HG03097 (cell line): ENCODE data around the gene CDK14.

Source experiments
- ATAC-seq: cut with Tn5 transposase; IDR thresholded peaks from one replicate; pipeline ENCODE4 v1.9.1; 2021; ENCODE audit not compliant: unreplicated experiment, low FRiP score

The CDK14 gene

GRCh38 chr7:91031757-91032156 is 435.6 kb downstream of the CDK14 start:
- no peak for ATAC-seq

- no peak for ATAC-seq
These were observed 437.5 kb downstream of the CDK14 start for GRCh38 chr7:91033574-91033973.

DNA sequence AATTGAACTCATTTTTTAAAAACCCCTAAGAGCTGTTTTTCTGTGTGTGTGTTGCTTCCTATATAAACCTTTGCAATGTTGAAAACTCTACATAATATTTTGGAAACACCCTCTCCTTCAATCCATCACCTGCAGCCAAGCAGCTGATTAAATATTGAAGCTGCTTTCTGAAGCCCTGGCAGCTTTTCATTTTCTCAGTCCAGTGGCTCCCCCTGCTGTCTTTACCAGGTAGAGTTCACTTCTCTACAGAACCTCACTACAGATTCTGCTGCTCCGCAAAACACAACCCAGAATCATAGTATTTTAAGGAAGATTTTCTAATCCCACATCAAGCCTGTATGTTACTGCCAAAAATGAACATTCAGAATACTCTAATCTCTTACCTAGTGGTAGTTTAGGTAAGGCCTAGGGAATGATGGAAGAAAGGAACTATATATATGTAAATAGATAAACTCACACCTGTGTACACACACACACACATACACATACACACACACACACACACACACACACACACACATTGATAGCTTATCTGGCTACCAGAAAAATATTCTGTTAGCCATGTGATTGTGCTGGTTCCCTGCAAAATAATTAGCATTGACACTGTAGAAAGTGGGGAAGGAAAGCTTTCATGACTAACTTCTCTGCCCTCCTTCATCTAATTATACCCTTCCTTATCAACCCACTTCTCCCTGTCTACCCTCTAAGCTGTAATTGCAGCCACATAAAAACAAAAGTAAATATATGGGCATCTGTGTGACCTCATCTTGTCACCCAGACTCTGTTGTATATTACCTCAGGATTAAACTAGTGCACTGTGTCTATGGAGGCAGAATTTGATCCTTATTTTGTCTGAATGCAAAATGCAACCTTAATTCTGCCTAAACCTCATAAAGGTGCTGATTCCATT is 438.6 kb downstream of the CDK14 start:
- no peak for ATAC-seq

- no peak for ATAC-seq
These were observed 442.9 kb downstream of the CDK14 start for GRCh38 chr7:91039033-91039432.

GRCh38 chr7:91041141-91041540 is 445.0 kb downstream of the CDK14 start:
- ATAC-seq: no peak

DNA sequence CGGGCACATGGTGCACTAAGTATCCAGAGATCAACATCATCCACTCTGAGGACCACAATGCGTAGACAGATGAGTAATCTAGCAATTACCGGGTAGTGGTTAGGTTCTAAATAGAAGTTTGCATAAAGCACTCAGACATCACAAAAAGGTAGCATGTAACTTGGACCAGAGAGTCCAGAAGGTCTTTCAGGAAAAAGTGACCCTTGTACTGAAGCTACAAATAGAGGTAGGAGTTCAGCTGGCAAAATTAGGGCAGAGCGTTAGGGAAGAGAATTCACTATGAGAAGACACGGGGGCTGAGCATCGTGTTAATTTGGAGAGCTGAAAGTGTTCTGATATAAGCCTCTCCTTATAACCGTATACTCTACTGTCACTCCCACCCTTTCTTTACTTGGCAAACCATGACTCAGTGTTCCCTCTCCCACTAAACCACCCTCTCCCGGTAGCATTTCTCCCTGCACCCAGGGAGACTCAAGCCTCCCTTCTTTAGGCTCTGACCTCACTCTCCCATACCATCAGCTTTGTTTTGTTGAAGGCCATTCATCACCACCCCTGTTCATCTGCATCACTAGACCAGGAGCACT is 445.9 kb downstream of the CDK14 start:
- ATAC-seq: no peak

GRCh38 chr7:91043186-91043585 is 447.1 kb downstream of the CDK14 start:
- no peak for ATAC-seq

- ATAC-seq: no peak
These were observed 448.0 kb downstream of the CDK14 start for GRCh38 chr7:91043924-91044645.

- no peak for ATAC-seq
These were observed 449.5 kb downstream of the CDK14 start for GRCh38 chr7:91045606-91046005.

DNA sequence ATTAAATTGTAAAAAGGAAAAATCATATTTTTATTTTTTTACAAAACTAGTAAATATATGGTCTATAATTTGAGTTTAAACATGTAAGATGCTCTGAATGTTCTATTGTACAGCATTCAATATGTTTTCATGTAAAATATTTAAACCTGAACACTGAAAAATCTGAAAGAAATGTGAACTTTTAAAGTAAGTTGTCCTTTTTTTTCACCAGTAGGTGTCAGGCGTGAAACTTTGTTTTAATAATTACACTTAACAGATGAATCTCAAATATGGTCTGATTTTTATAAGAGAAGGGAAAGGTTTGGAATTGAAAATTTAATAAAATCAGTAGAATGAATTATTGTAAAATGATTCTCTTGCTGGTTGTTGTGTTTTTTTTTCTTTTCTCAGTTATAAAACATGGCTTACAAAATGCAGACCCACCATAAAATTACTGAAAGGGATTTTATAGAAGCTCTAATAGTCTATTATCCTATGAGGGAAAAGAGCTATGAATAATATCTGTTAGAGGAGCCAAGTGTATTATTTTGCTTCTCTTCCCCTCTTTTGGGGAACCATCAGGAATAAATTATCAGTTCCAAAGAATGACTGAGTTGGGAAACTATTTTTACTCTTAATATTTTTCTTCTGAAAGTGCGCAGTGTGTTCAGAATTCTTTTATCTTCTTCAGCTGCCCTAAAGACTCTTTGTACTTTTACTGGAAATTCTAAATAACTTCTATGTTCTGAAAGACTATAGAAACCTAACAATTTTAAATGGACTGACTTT is 450.4 kb downstream of the CDK14 start:
- ATAC-seq: no peak

GRCh38 chr7:91047636-91048035 is 451.5 kb downstream of the CDK14 start:
- ATAC-seq: no peak

DNA sequence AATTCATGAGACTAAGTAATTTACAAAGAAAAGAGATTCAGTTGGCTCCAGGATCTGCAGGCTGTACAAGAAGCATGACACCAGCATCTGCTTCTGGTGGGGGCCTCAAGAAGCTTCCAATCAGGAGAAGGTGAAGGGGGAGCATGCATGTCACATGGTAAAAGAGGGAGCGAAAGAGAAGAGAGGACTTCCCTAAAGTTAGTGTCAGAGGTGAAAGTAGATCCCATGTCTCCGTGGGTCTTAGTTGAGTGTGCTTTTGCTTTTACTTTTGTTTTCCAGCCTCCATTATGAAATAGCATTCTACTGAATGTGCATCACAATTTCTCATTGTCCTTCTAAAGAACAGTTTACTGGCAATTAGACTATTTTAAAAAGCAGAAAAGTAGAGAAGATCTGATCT is 454.6 kb downstream of the CDK14 start:
- peak; percentile 79 for ATAC-seq

- no peak for ATAC-seq
These were observed 455.8 kb downstream of the CDK14 start for GRCh38 chr7:91051966-91052365.

- ATAC-seq: no peak
These were observed 458.3 kb downstream of the CDK14 start for GRCh38 chr7:91054374-91054773.

DNA sequence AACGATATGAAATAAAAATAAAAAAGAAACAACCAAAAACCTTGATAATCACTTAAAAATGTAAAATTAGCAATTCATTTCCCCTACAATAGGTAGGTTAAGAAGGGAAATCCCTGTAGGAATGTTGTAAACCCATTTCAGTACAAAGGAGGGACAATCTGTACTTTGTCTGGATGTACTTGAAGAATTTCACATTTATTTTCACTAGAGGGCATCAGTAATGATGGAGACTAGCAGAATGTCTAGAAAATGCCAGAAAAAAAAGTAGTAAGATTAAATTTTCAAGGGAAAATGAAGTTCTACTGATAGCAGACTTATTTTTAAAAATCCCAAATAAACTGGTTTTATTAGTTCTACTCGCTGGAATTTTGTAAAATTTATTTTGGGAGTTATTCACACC is 459.1 kb downstream of the CDK14 start:
- ATAC-seq: no peak

GRCh38 chr7:91062713-91063112 is 466.6 kb downstream of the CDK14 start:
- ATAC-seq: no peak

DNA sequence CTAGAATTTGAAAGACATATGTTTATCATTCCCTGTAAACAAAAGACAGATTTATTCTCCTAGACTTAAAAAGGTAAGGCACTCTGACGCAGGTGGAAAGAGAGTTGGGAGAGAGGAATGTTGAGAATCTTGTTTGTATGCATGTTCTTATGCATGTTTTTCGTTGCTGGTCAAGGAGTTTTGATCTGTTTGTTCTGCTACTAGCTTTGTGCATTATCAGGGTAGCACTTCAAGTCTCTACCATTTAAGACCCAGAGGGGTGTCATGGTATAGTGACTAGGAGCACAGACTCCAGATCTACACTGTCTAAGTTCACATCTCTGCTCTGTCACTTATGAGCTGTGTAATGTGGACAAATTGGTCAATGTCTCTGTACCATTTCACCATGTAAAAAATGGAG is 467.9 kb downstream of the CDK14 start:
- ATAC-seq: no peak

DNA sequence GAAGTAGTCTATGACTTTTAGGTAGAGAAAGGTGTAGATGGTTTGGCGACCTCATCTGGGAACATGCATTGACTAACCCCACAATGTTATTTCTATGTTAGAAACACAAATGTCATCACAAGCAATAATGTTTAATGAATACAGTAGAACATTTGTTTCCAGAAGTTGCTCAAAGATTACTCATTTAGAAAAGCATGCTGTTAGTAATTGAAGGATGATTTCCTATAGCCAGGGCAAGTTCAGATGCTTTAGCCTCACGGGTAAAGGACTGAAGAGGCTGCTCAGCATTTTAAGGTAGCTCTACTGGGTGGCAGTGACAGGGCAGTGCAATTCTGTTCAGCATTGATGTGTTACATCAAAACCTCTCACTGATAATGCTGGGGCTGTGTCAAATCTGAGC is 468.8 kb downstream of the CDK14 start:
- ATAC-seq: no peak

GRCh38 chr7:91066627-91067026 is 470.5 kb downstream of the CDK14 start:
- no peak for ATAC-seq

- ATAC-seq: no peak
These were observed 471.1 kb downstream of the CDK14 start for GRCh38 chr7:91067242-91067641.
